Stimulated activated naive CD4-positive, alpha-beta T cell treated with Interleukin-2 at 50 U/mL for 16 hours (primary cell): ENCODE results near the gene PID1.

Experiments used
- DNase-seq: peaks from one replicate; lab custom pipeline; 2025; lab: John Stamatoyannopoulos, UW

Gene PID1

DNA sequence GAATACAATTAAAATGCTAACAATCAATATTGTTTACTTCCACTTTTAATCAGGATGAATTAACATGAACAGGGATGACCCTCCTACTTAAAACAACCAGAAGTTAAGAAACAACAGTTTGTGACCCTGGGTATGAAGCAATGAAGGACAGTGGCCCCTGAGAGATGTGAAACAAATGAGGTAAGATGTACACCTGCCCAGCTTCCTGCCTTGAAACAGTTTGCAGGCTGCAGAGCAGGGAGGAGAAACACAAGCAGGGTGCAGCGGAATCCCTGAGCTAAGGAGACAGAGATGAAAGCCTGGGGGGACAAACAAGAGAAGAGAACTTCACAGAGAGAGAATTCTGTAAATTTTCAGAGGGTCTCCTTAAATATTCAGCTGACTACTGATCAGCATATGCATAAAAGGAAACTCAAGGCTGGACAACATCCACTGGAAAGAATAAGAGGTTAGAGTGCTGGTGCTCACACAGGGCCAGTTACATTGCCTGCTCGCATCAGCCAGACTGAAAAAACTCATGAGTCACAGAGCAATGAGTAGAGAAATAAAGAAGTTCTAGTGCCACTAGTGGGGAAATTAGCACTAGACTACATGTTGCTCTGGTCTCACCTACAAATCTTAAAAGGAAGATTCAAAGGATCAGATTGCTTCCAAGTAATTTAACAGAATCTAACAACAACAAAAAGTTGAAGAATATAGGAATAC is 106.4 kb downstream of the PID1 start:
- no peak for DNase-seq

DNA sequence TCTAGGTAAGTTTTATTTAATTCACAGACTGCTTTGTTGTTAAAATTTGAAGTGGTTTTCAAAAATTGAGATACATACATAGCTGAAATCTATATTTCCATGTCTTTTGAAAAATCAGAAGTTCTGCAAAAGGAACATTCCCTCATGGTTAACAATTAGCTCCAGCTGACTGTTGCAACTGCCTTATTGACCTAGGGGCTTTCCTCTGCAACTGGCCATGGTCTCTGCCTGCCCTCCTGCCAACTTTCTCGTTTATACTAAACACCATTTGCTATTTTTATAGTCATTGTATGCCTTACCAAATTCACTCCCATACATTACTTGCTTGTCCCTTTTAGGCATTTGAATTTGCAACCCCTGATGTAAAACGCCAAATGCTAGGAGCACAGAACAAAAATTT is 107.2 kb downstream of the PID1 start:
- DNase-seq: no peak

DNA sequence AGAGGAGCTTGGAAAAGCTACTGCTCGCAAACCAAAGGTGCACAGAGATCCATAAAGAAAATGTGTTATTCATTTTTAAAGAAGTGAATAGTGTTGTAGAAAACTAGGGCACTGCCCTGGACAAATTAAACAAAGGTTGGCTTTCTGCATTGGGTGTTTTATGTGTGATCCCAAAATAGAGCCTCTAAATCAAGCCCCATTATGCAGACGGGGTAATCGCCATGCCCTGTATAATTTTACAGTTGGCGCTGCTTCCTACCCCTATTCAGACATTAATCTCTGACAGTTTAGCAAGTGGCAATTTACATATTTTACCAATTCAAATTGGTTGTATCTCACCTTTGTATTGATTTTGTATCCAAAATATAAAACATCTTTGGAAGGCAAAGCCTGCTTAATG is 109.1 kb downstream of the PID1 start:
- DNase-seq: no peak

DNA sequence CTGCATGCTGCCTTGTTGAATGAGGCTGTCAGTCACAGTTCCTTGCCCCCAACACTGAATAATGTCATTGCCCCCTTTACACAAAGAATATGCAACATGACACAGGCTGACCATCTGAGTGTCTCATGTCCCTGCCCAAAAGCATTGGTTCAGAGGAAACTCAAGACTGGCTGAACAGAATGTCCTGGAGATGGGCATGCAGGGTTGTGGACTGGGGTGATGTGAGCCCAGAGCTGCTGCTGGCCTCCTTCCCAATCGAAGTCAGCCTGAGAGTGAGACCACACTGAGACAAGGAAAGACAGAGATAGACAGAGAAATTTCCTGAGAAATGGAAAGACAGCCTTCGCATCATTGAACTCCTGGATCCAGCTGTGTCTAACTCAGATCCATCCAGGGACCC is 110.1 kb downstream of the PID1 start:
- DNase-seq: no peak

DNA sequence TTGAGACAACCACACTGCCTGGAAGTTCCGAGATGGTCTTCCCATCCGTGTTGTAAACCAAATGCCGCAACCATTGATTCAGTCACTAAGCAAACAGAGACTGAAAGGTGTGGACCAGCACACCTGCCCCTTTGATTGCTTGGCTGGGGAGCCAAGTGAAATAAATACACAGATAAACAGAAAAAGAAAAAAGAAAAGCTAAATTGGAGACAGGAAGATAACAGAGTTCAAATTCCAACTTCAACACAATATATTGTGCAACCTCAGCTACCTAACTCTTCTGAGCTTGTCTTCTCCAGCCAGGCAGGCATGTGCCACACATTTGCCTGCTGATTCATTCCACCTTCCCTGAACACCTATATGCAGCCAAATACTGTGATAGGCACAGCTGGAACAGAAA is 110.9 kb downstream of the PID1 start:
- no peak for DNase-seq

DNA sequence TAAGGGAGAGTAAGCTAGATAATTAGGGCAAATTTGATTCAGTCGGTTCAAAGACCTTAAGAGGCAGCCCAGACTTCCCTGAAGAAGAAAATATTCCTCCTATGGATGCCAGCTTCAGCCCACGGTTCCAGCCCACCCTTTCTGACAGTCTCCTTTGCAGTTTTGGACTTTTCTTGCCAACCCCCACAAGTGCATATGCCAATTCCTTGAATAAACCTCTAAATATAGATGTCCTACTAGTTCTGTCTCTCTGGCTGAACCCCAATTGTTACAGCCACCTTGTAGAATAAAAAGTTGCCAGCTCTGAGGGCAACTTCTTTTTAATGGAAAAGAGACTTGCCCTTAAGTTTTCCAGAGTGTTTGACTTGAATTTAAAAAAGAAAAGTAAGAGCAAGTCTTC is 111.7 kb downstream of the PID1 start:
- no peak for DNase-seq

DNA sequence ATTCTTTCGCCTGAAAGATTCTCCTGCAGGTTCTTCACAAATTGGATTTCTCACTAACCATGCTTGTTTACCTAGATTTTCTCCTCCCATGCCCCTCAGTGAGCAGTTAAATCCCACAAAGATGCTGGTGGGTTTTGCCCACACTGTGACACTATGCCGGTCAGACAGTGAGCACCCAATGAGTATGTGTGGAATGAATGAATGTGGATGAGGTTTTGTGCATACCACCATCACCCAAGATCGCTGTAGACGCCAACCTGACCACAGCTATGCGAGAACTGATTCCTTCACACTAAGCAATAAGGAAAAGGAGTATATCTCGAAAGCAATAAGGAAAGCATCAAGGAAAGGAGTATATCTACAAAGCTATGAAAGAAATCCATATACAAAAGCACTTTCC is 116.7 kb downstream of the PID1 start:
- DNase-seq: no peak

DNA sequence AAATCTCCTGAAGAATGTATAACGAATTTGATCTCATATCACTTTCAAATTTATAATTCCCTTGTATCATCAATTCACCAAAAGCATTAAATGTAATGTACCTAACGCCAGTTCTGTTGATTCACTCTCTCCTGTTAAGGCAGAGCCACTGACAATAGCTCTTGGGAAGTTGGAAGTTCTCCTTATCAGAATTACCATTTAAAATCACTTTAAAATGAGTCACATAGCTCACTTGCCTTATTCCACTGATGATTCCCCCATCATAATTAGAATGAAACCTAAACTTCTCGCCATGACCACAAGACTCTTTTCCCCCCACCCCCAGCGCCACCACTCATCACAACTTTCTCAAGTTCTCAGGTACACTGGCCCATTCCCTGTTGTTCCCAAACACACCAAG is 117.1 kb downstream of the PID1 start:
- no peak for DNase-seq

DNA sequence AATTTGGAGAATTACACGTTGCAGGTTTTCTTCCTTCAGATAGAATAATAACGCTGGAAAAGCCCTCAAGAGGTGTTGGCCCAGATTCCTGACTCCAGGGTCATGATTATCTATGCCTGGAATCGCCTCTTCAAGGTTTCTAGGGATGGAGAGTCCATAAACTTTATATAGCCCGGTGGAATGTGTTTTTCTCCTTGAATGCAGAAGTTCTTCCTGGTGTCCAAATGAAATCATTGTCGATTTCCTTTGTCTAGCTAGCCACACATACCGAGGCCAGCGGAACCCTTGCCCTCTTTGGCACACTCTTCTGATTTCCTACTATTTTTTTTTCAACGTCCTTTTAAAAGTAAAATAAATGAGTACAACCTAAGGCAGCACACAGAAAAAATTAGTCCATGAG is 117.8 kb downstream of the PID1 start:
- no peak for DNase-seq

DNA sequence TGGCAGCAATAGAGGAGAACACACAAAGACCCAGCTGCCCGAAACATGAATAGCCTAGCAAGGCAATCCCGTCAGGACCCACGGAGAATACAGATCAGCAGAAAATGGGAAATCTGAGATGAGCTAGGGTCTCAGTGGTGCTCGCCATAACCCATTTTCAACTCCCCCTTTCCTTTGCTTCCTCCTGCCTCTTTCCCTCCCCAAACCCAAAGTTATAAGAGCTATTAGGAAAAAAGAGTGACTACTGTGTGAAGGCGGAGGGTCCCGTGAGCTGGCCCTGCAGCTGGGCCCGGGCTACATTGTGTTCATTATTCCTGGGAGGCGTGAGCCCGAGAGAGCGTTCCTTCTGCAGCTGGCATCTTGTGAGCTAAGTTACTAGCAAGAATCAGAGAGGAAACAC is 118.4 kb downstream of the PID1 start:
- no peak for DNase-seq

DNA sequence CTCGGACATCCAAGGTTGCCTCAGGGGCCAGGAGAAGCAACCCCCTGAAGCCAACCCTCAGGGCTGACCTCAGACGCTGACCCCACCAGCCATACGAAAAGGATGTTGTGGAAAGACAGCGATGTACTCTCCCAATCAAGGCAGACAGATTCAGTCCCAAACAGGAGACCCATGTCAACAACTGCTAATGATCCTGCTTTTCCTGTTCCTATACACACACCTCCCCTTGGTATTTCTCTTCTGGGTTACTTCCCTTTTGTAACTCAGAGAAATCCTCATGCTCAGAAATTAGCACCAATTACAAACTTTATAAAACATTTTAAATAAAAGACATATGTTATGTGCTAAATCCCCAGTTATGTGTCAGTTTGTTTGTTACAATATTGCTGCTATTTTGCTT is 120.8 kb downstream of the PID1 start:
- no peak for DNase-seq

DNA sequence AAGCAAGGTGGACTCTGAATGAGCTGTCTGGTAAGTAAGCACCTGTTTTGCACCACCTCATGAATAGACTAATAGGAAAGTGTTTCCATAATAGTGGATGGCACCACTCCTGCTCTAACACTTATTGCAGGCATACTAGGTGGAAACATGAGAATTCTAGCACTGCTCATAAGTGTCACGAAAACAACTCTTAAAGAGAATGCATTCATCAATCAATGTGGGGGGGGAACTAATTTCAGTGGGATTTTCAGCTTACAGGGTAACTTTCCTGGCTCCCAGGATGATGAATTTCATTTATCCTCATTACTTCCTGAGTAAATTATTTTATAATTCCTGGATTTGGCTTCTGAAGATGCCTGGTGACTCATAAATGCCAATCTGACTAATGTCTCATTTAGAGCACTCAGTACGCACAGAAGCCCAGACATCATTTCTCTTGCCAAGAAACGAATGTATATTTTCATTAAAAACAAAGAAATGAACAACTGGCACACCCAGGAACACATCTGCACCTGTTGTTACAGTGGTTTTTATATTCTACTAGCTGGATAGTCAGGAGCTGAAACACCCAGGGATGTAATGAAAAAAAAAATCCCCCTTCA is 129.6 kb downstream of the PID1 start:
- DNase-seq: no peak

DNA sequence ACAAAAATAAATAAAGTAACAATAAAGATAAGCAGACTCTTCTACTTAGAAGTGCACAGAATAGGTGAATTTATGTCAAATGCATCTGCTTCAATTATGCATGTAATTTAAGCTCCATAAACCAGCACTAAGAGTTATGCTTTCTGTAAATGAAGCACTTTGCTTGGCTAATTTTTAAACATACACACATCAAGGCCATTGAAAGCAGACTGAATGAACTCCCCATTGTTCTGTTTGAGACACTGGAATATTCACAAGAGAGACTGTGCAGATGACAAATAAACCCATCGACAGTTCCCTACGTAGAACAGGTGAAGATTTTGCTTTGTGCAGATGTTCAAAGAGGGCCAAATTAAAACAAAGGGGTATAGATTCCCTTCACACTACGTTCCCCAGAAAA is 133.4 kb downstream of the PID1 start:
- no peak for DNase-seq

DNA sequence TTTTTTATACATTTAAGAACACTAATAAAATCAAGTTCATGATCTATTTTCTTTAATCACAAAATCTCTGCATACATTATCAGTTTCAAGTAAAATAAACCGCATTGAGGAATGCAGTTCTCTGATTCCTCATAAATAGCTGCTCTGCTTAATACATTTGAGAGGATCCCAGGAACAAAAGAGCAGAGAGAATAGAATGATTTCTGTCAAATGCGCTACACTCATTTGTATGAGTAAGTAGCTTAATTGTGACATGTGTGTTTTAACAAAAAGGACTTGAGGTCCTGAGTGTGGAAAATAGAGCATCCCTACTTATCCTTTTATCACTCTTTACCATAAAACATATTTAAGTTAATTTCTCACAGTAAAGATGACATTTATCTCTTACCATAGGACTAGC is 134.0 kb downstream of the PID1 start:
- DNase-seq: no peak

DNA sequence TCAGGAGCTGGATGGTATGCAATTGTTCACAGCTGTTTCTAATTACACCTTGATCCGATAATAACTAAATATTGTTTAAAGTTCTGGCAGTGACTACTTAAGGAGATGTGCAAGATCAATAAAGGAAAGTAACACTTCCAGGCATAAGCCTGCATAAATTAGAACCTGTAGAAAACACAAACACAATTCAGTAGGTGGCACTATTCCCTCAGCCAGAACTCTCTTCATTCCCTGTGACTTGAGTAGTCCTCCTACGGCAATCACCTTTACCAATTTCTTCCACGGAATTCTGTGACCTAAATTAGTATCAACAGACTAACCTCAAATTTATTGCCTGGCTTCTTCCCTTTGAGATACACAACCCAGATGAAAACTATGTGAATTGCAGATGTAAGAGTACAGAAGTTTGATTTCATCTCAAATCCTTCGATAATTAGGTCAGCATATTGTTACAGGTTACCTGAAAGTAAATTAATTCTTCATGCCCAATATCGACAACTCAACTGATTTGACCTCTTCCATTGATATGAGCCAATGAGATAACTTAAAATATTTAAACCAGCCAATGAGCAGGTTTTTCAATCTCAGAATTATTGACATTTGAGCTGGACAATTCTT is 137.8 kb downstream of the PID1 start:
- DNase-seq: no peak

DNA sequence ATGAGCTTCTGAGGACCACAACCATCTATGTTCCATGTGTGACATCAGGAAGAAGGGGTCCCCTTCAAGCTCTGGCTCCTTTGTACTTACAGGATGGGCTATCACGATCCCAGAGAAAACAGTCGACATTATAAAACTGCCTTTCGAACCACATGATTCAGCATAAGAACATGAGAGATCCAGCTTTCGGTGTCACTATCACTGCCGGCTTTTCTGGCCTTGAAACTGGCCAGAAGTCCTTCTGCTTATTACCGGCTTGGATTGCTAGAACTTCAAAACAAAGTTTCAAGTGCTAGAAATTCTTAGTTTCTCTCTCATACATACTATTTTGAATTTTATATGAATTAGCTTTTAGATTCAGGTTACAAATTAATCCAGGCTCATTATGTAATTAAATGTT is 138.9 kb downstream of the PID1 start:
- DNase-seq: no peak

DNA sequence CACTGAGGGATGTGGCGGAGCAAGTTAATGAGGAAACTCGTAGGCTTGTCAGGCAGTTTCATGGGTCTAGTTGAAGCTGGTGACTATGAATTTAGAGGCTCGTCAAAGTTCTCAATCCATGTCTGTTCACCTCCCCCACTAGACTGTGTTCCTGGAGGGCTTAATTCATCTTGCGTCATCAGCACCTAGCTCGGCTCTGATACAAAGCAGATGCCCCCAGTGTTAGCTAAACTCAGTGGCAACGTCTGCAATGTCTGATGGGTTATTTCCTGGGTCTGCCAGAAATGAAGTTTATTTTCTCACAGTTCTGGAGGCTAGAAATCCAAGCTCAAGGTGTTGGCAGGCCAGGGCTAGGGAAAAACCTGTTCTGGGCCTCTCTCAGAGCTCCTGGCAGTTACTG is 140.6 kb downstream of the PID1 start:
- DNase-seq: no peak

DNA sequence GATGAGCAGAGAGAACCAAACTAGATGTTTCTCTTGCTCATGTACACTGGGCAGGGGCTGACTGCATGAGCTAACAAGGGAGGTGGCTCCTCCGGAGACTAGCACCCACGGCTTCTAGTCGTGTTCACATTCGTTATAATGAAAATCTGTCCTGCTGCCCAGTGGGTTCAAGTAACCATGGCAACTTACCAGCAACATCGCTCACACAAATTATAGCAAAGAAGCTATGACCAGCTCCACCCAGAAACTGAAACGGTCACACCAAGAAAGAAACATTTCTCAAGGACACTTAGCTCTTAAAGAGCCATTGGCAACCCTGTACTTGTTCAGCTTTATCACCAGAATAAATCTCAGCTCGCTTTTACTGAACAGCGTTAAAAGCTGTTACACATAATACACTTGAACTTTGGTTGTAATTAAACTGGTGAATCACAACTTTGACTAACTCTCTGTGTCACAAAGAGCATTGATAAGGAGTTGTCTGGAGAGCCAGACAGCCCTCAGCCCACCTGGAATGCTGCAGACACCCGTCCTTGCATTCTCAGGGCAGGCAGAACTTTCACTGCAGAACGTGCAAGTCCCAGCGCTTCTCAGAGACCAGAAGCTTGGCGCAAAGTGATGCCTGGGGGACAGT is 141.2 kb downstream of the PID1 start:
- no peak for DNase-seq

DNA sequence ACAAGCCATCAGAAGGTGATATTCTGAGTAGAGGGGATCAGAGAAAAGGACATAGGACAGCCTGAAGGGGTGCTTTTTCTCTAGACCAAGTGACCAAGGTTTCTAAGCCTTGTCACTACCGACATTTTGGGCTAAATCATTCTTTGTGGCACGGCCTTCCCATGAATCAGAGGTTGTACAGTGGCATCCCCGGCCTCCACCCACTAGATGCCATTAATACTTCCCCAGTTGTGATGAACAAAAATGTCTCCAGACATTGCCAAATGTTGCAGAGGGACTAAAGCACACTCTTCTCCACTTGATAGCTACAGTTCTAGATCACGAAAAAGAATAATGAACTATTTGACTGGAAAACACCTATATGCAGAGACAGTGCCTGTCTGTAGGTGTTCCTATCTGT is 143.6 kb downstream of the PID1 start:
- DNase-seq: no peak

DNA sequence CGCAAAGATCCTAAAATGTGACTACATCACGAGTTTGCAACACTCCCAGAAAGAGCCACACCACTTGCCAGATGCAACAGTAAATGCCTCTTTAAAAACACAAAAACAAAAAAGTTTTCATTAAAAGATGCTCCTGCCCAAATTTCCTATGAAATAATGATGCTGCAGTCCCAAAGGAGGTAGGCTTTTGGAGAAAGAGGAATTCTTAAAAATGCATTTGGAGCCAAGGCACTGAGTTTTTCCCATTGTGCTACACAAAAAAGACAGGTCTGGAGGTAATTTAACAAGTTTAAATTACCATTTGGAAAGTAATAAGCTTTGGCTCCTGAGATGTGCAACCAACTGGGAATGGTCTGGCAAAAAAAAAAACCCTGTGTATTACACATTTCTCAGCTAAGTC is 145.0 kb downstream of the PID1 start:
- no peak for DNase-seq

DNA sequence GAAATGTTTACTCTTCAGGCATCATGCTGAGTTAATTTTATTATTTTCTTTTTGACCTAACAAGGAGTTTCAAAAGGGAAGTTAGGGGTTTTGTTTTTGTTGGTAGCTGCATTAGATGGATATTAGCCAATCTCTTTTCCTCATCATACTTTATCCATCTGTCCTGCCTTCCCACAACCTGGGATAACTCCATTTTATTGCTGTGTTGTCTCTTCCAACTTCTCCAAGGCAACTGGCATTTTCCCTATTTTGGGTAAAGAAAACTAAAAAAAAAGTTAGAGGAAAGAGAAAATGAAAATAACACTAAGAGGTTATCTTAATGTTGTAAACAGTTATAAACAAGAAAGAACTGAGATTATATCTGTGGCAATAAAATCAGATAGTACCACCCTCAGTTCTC is 147.0 kb downstream of the PID1 start:
- no peak for DNase-seq

DNA sequence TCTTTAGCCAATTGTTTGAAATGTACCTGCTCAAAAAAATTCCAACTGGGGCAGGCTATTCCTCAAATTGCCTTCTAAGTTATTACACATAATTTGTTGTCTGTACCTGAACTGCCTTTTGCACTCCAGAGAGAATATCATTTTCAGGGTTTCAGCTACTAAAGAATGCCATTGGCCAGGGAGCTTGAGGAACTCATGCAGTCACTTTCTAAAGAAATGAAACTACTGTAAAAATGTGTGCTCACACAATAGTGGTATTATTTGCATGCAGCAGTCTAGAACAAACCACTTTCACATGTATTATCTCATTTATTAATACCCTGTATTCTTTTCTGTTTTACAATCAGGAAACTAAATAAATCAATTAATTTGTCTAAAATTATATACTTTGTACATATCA is 152.2 kb downstream of the PID1 start:
- DNase-seq: no peak

DNA sequence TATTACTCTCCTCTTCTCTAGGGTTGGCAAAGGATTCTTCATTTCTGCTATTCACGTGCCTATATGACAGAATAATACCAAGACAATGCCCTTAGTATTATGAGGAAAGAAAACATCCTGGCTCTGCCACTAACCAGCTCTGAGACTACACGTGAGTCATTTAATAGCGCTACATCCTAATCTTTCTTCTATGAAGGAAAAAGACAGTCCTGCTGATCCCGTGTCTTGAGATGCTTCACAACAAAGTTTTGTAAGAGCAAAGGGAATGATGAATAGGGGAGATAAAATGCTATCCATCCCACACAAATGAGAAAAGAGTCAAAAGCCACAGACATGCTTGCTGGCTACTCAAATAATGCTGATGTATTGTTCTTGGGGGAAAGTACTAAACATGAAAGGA is 152.8 kb downstream of the PID1 start:
- no peak for DNase-seq
